Stimulated activated CD8-positive, alpha-beta memory T cell treated with anti-CD3 and anti-CD28 coated beads, Interleukin-7, amount 100 ng/mL, for 1 hour (primary cell): ENCODE results near the gene PROS1.
A peak's percentile ranks its signal among the peaks of the same experiment; 100 is the strongest.

Experiments
- DNase-seq, 2 donors: peaks; one replicate each; pipeline ENCODE4 v3.0.0-alpha.2; 2020; ENCODE audit warnings: low read depth in 2 of 2

PROS1 gene

GRCh38 chr3:93973131-93974126 is at the start of gene PROS1:
Gene PROS1, minus strand, starts transcription at chr3:93973896. Its CDS starts 147 bp downstream, at chr3:93973749.
- DNase-seq, result no peak

GRCh38 chr3:94020293-94020692 is 46.6 kb upstream of the PROS1 start:
- no peak for DNase-seq

GRCh38 chr3:94019659-94020058 is 46.0 kb upstream of the PROS1 start:
- no peak for DNase-seq

- DNase-seq, result no peak
Measured at GRCh38 chr3:94015025-94015424, 41.3 kb upstream of the PROS1 start.

- DNase-seq, result no peak
Measured at GRCh38 chr3:94012185-94012584, 38.5 kb upstream of the PROS1 start.

- no peak for DNase-seq
Measured at GRCh38 chr3:94011233-94011711, 37.6 kb upstream of the PROS1 start.

- DNase-seq, result no peak
Measured at GRCh38 chr3:94009608-94010007, 35.9 kb upstream of the PROS1 start.

- DNase-seq, result no peak
Measured at GRCh38 chr3:94008253-94008652, 34.6 kb upstream of the PROS1 start.

GRCh38 chr3:94004301-94004910 is 30.7 kb upstream of the PROS1 start:
- DNase-seq, result no peak

- DNase-seq, result no peak
Measured at GRCh38 chr3:94001827-94002495, 28.3 kb upstream of the PROS1 start.

- DNase-seq, result no peak
Measured at GRCh38 chr3:94001191-94001590, 27.5 kb upstream of the PROS1 start.

GRCh38 chr3:93994056-93994455 is 20.4 kb upstream of the PROS1 start:
- DNase-seq, result no peak

GRCh38 chr3:93992207-93992606 is 18.5 kb upstream of the PROS1 start:
- no peak for DNase-seq

GRCh38 chr3:93991631-93992030 is 17.9 kb upstream of the PROS1 start:
- no peak for DNase-seq

GRCh38 chr3:93989241-93989640 is 15.5 kb upstream of the PROS1 start:
- DNase-seq, result no peak

GRCh38 chr3:93988764-93989163 is 15.1 kb upstream of the PROS1 start:
- no peak for DNase-seq

- DNase-seq, result no peak
Measured at GRCh38 chr3:93988283-93988682, 14.6 kb upstream of the PROS1 start.

GRCh38 chr3:93984618-93985017 is 10.9 kb upstream of the PROS1 start:
- DNase-seq, result no peak

GRCh38 chr3:93983408-93983807 is 9.7 kb upstream of the PROS1 start:
- DNase-seq, result no peak

GRCh38 chr3:93981649-93982048 is 8.0 kb upstream of the PROS1 start:
- DNase-seq, result no peak

- peak; percentile 84 to 88 for DNase-seq
Measured at GRCh38 chr3:93979850-93980676, 6.4 kb upstream of the PROS1 start, which contains the start of gene ARL13B. Gene ARL13B, plus strand, starts transcription at chr3:93980155. Its CDS starts 269 bp downstream, at chr3:93980424.
